ENCODE data around the gene FTO.

- no peak for TF ChIP-seq CTCF (IDR thresholded peaks at IDR 0.05)
- TF ChIP-seq POLR2A (IDR thresholded peaks at IDR 0.05), result no peak
These were observed 39.1 kb upstream of the FTO start for GRCh38 chr16:53664724-53665345.

Measured in uterus (tissue), 2 donors.